Hepatocyte (in vitro differentiated cells): ENCODE measurements around the gene DACT2. TPM values are rescaled to one million over a fixed set of nuclear protein-coding genes. Genes with fewer than 3 reads are reported as not detected.
A peak's percentile ranks its signal among the peaks of the same experiment; 100 is the strongest.

Experiments used
- DNase-seq: peaks from one replicate; pipeline ENCODE4 v3.0.0-alpha.2; 2016; ENCODE audit warnings: low spot score
- H2AFZ ChIP-seq: fragments of 200-600 bp; sonication (generic); 2 replicates; pipeline ENCODE4 v1.6.0; 2016; ENCODE audit warnings: antibody characterized with exemption, mild to moderate bottlenecking
- H3K27ac ChIP-seq: fragments of 200-600 bp; sonication (generic); 2 replicates; pipeline ENCODE4 v1.5.1; 2016; ENCODE audit warnings: mild to moderate bottlenecking
- H3K27me3 ChIP-seq: fragments of 200-600 bp; sonication (generic); 2 replicates; pipeline ENCODE4 v1.6.1; 2016
- H3K36me3 ChIP-seq: fragments of 200-600 bp; sonication (generic); replicated peaks from 2 replicates; pipeline ENCODE4 v1.5.1; 2016; ENCODE audit warnings: low read depth; ENCODE audit not compliant: insufficient read depth
- H3K4me1 ChIP-seq: fragments of 200-600 bp; sonication (generic); 2 replicates; pipeline ENCODE4 v1.5.1; 2016; ENCODE audit warnings: mild to moderate bottlenecking, moderate library complexity; ENCODE audit not compliant: insufficient read depth
- H3K4me2 ChIP-seq: fragments of 200-600 bp; sonication (generic); 2 replicates; pipeline ENCODE4 v1.6.0; 2016
- H3K4me3 ChIP-seq: fragments of 200-600 bp; sonication (generic); 2 replicates; pipeline ENCODE4 v1.5.1; 2016; ENCODE audit warnings: mild to moderate bottlenecking
- H3K79me2 ChIP-seq: fragments of 200-600 bp; sonication (generic); 2 replicates; pipeline ENCODE4 v1.6.0; 2017; ENCODE audit warnings: mild to moderate bottlenecking
- H3K9me2 ChIP-seq: fragments of 200-600 bp; sonication (generic); replicated peaks from 2 replicates; pipeline ENCODE4 v1.6.0; 2017; ENCODE audit warnings: mild to moderate bottlenecking; ENCODE audit not compliant: insufficient read depth
- H3K9me3 ChIP-seq: fragments of 200-600 bp; sonication (generic); 2 replicates; pipeline ENCODE4 v1.5.1; 2016; ENCODE audit warnings: low read depth, mild to moderate bottlenecking
- H4K20me1 ChIP-seq: fragments of 200-600 bp; sonication (generic); 2 replicates; pipeline ENCODE4 v1.6.0; 2016; ENCODE audit warnings: mild to moderate bottlenecking; ENCODE audit not compliant: insufficient read depth, poor library complexity, severe bottlenecking
- EZH2 ChIP-seq: fragments of 200-600 bp; sonication (generic); IDR thresholded peaks from 2 replicates; pipeline ENCODE4 v1.6.1; 2016; ENCODE audit warnings: antibody characterized with exemption, mild to moderate bottlenecking, borderline replicate concordance
- EZH2phosphoT487 ChIP-seq: fragments of 200-600 bp; sonication (generic); IDR thresholded peaks from one replicate; pipeline ENCODE4 v1.6.1; 2018; ENCODE audit warnings: antibody characterized with exemption, mild to moderate bottlenecking, low read depth, moderate library complexity; ENCODE audit not compliant: unreplicated experiment, severe bottlenecking
- WGBS: methylation state at CpG from one replicate; pipeline ENCODE4 v1.1.6; 2016; ENCODE audit warnings: low lambda C conversion rate; ENCODE audit errors: missing lambda C conversion rate; 5-methylcytosine and 5-hydroxymethylcytosine counted together
- polyA plus RNA-seq: library from polyadenylated mRNA; unstranded; fragments of >200 nt; fragmentation: Nextera tagmentation; extraction: Ambion mirVana; gene quantifications from 2 replicates; pipeline ENCODE4 v1.2.1, GENCODE V29; 2016
- total RNA-seq: library from RNA; depleted of rRNA; stranded (reverse); fragments of >200 nt; gene quantifications from 2 replicates; pipeline ENCODE4 v1.2.3, GENCODE V29; 2014
- TF ChIP-seq, protein P1 (sequence below): fragments of 200-600 bp; sonication (generic); IDR thresholded peaks from 2 replicates; pipeline ENCODE4 v1.5.1; 2016; ENCODE audit warnings: antibody characterized with exemption, mild to moderate bottlenecking; ENCODE audit not compliant: poor library complexity

The DACT2 gene
- total and polyA plus RNA-seq, 2 experiments from 2014 or later: 8.2 to 8.8 TPM

- no peaks in the 10 kb centered on the region for H4K20me1 ChIP-seq
- DNase-seq: no peak
- TF ChIP-seq EZH2: no peak
- TF ChIP-seq EZH2phosphoT487: no peak
- TF ChIP-seq, protein P1, sequence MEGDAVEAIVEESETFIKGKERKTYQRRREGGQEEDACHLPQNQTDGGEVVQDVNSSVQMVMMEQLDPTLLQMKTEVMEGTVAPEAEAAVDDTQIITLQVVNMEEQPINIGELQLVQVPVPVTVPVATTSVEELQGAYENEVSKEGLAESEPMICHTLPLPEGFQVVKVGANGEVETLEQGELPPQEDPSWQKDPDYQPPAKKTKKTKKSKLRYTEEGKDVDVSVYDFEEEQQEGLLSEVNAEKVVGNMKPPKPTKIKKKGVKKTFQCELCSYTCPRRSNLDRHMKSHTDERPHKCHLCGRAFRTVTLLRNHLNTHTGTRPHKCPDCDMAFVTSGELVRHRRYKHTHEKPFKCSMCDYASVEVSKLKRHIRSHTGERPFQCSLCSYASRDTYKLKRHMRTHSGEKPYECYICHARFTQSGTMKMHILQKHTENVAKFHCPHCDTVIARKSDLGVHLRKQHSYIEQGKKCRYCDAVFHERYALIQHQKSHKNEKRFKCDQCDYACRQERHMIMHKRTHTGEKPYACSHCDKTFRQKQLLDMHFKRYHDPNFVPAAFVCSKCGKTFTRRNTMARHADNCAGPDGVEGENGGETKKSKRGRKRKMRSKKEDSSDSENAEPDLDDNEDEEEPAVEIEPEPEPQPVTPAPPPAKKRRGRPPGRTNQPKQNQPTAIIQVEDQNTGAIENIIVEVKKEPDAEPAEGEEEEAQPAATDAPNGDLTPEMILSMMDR: no peak
- no peaks in the 10 kb centered on the region for H3K9me3 ChIP-seq
- H3K9me2 ChIP-seq: no peaks in the 10 kb centered on the region
- H2AFZ ChIP-seq: no peak overlapping the region
- H3K79me2 ChIP-seq: no peaks in the 10 kb centered on the region
- no peaks in the 10 kb centered on the region for H3K36me3 ChIP-seq
- H3K4me2 ChIP-seq: peak overlapping the region; percentile 75
- WGBS: 74% methylated on average over 17 of the region's 17 CpGs
- no peak overlapping the region for H3K4me3 ChIP-seq
- H3K27me3 ChIP-seq: no peaks in the 10 kb centered on the region
- H3K27ac ChIP-seq: peak overlapping the region; percentile 94
- H3K4me1 ChIP-seq: peaks cover 26% of the 10 kb centered on the region
These were observed 46.0 kb downstream of the DACT2 start for GRCh38 chr6:168273441-168274036.

- Histone ChIP-seq H3K27me3 (no peaks in the 10 kb centered on the region), H3K79me2 (no peaks in the 10 kb centered on the region), H3K36me3 (no peaks in the 10 kb centered on the region), H3K4me2 (peak overlapping the region; percentile 56), H3K9me3 (no peaks in the 10 kb centered on the region), H3K4me3 (no peak overlapping the region), H3K9me2 (no peaks in the 10 kb centered on the region), H3K4me1 (peaks cover 26% of the 10 kb centered on the region), H4K20me1 (no peaks in the 10 kb centered on the region), H3K27ac (peak overlapping the region; percentile 94), H2AFZ (peak overlapping the region; percentile 10)
- peak; percentile 63 for DNase-seq
- 30% methylated on average over 17 of the region's 17 CpGs for WGBS
- TF ChIP-seq EZH2phosphoT487: no peak
- TF ChIP-seq, protein P1: no peak
- no peak for TF ChIP-seq EZH2
These were observed 46.9 kb downstream of the DACT2 start for GRCh38 chr6:168272415-168273325.

DNA sequence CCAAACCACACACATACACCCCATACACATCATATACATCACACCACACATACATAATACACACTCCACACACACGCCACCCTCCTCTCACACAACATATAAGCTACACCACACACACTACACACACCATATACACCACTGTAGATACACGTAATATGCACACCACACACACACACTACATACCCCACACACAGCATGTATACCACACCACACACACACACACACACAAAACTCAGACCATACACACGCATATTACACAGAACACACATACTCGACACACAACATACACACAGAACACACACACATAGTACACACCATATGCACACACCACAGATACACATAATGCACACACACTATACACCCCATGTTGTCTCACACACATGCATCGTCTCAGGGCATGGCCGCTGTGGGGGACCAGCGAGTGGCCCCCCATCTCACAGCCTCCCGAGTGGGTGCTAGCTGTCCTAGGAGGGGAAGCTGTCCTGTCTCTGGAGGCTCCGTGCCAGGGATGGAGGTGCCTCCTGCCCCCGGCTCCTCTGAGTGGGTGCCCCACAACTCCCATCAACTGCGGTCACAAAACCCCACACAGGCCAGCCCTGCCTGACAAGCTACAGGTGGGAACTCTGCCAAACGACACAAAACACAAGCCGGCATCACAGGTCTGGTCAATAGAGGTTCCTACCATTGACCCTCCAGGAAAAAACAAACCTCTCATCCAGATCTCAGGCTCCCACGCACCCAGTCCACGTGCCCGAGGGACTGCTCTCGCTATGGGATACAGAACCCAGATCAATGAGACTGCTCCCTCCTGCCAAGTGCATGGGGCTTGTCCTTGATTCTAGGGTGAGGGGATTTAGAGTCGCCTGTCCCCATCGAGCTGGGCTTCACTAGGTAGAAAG lies 49.1 kb downstream of the DACT2 start:
- Histone ChIP-seq H3K79me2 (no peaks in the 10 kb centered on the region), H2AFZ (no peak overlapping the region), H3K4me2 (no peak overlapping the region), H4K20me1 (no peaks in the 10 kb centered on the region), H3K4me1 (peaks cover 31% of the 10 kb centered on the region), H3K27me3 (no peaks in the 10 kb centered on the region), H3K36me3 (no peaks in the 10 kb centered on the region), H3K9me2 (no peaks in the 10 kb centered on the region), H3K4me3 (no peak overlapping the region), H3K9me3 (no peaks in the 10 kb centered on the region), H3K27ac (no peak overlapping the region)
- TF ChIP-seq EZH2 (no peak), EZH2phosphoT487 (no peak)
- TF ChIP-seq, protein P1: no peak
- 90% methylated on average over 19 of the region's 19 CpGs for WGBS
- DNase-seq: no peak
